DMS153 (cell line): ENCODE data around the gene KIR3DL3.
"Not testable (repeated sequence)": the region's sequence is repeated elsewhere in the genome, so short reads cannot be mapped to it uniquely, and the experiment has no call there.

Experiments
- DNase-seq: peaks from one replicate; lab custom pipeline; 2025; lab: John Stamatoyannopoulos, UW

Gene KIR3DL3

DNA sequence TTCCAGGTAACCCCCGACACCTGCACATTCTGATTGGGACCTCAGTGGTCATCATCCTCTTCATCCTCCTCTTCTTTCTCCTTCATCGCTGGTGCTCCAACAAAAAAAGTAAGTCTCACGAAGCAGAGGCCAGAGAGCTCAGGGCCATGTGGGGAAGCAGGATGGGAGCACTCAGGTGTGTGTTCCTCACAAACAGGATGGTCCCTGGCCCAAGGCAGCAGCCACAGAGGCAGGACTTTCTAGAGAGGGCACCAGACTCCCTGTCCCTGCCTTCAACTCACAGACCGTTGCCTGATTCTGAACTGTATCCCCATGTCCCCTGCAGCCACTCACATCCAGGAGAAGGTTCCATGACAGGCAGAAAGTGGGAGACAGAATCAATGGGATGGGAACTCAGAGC, 58.7 kb downstream of the KIR3DL3 start:
- DNase-seq: not testable (repeated sequence)
